ENCODE data around the gene SLC29A1. TPM values are rescaled to one million over a fixed set of nuclear protein-coding genes. Genes with fewer than 3 reads are reported as not detected.

SLC29A1 gene
- total RNA-seq, 4 donors from 2014 or later: 39.7 to 83.3 (median 55.8) TPM

DNA sequence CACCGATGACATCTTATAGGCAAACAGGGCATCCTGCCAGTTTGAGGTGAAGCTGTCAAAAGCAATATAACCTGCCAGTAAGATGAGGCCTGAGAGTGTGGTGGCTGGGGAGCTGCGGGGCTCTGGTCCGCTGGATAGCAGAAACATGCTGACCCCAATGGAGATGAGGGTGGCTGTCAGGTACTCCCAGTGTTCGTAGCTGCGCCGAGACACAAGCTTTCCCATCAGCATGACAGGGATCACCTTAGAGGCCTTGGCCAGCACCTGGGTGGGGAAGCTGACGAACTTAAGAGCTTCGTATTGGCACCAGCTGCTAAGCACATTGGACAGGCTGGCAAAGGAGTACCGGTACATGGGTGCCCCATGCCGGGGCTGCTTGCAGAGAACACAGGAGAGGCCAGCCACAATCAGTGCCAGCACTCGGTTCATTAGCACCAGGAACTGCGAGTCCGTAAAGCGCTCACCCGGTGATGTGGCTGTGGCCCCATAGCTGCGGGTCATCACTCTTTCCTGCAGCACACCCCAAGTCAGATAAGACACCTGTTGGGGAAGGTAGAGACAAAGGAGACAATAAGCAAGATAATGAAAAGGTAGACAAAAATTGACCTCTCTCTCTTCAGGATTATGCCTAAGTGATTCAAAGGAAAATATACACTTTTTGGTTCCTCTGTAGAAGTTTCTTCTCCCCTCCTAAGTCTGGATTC is 31.9 kb downstream of the SLC29A1 start:
- H3K4me3 ChIP-seq (replicated peaks in 1 of 3): no peak overlapping the region
- peaks cover 5 to 14% of the 10 kb centered on the region in 2 donors for H3K4me1 ChIP-seq
- H3K36me3 ChIP-seq: peaks cover 48 to 56% of the 10 kb centered on the region in 2 donors
- H3K27me3 ChIP-seq: no peaks in the 10 kb centered on the region
- TF ChIP-seq, protein P1, sequence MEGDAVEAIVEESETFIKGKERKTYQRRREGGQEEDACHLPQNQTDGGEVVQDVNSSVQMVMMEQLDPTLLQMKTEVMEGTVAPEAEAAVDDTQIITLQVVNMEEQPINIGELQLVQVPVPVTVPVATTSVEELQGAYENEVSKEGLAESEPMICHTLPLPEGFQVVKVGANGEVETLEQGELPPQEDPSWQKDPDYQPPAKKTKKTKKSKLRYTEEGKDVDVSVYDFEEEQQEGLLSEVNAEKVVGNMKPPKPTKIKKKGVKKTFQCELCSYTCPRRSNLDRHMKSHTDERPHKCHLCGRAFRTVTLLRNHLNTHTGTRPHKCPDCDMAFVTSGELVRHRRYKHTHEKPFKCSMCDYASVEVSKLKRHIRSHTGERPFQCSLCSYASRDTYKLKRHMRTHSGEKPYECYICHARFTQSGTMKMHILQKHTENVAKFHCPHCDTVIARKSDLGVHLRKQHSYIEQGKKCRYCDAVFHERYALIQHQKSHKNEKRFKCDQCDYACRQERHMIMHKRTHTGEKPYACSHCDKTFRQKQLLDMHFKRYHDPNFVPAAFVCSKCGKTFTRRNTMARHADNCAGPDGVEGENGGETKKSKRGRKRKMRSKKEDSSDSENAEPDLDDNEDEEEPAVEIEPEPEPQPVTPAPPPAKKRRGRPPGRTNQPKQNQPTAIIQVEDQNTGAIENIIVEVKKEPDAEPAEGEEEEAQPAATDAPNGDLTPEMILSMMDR (IDR thresholded peaks at IDR 0.05): no peak
- TF ChIP-seq POLR2A (IDR thresholded peaks at IDR 0.05): no peak
- intact Hi-C loops (cut with DNase I): loop anchor here (5.0 kb wide), 1 partner anchor 83 kb away; no protein-coding TSS in a partner anchor
- DNase-seq: no peak
- H3K27ac ChIP-seq: no peak overlapping the region
- WGBS, 2 donors: 78 to 80% methylated on average over 11 to 13 of the region's 16 CpGs
- no peaks in the 10 kb centered on the region for H3K9me3 ChIP-seq

DNA sequence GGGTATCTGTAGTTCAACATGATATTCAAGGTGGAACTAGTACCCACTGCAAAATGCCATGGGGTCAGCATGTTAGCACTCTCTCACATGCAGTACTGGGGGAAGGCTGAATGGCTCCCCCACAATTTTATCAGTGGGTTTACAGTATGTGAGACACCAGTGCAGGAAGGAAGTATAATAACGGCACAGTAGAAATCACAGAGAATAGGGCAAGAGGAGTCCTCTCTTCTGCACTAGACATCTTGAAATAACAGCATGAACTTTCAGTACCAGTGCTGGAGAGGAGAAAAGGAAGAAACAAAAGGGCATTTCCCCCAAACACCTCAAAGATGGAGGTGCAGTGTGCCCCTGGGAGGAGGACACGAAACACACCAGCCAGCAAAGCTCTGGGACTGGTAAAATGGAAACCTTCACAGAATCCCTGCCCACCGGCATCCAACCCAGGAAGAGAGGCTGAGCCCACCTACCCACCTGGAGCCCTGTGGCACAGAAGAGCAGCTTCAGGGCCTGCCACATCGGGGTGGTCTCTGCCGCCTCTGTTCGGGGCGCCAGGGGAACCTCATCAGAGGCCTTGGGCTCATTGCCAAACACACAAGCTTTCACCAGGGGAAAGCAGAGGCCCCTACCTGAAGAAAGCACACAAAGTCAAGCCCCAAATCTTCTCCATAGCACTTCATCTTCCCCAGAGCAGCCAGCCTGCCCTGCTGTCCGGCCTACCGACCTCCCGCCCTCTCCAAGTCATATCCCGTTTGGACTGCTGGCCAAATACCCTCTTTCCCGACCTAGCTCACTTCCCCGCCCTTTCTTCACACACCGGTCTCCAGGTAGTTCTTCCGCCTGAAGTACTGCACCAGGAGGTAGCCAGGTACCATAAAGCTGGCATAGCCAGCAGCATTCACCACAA is 32.7 kb downstream of the SLC29A1 start:
- Histone ChIP-seq H3K4me1 (peaks cover 5 to 14% of the 10 kb centered on the region in 2 donors), H3K27ac (peak overlapping the region in 2 of 3 donors; percentile 94 to 97), H3K27me3 (no peaks in the 10 kb centered on the region), H3K36me3 (peaks cover 40 to 47% of the 10 kb centered on the region in 2 donors), H3K9me3 (no peaks in the 10 kb centered on the region), H3K4me3 (replicated peaks in 1 of 3) (peak overlapping the region; percentile 43 to 95 (median 92))
- 26 to 39% methylated on average over 12 to 15 of the region's 15 CpGs for WGBS, 2 donors
- TF ChIP-seq, protein P1 (IDR thresholded peaks at IDR 0.05): no peak
- no peak for TF ChIP-seq POLR2A (IDR thresholded peaks at IDR 0.05)
- DNase-seq: peak; percentile 13 to 27
- intact Hi-C loops (cut with DNase I): loop anchor here (5.0 kb wide), 1 partner anchor 84 kb away; no protein-coding TSS in a partner anchor

DNA sequence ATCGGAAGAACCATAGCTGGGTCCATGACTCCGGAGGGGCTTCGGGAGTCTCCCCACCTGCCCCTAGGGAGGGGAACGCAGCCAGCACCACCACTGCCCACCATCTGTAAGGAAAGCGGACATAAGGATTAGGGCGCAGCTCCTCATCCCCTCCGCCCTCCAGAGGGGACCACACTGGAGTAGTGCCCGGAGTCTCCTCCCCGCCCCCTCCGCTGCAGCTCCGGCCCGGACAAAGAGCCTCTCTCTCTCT is 33.3 kb downstream of the SLC29A1 start:
- Histone ChIP-seq H3K9me3 (no peaks in the 10 kb centered on the region), H3K4me1 (peaks cover 5 to 14% of the 10 kb centered on the region in 2 donors), H3K27me3 (no peaks in the 10 kb centered on the region), H3K4me3 (replicated peaks in 1 of 3) (peak overlapping the region; percentile 43 to 95 (median 92)), H3K27ac (peak overlapping the region in 2 of 3 donors; percentile 94 to 97), H3K36me3 (peaks cover 34 to 41% of the 10 kb centered on the region in 2 donors)
- DNase-seq: no peak
- intact Hi-C loops (cut with DNase I): loop anchor here (5.0 kb wide), 1 partner anchor 84 kb away; no protein-coding TSS in a partner anchor
- no peak for TF ChIP-seq POLR2A (IDR thresholded peaks at IDR 0.05)
- TF ChIP-seq, protein P1 (IDR thresholded peaks at IDR 0.05): no peak
- 1 to 4% methylated on average over 10 to 12 of the region's 12 CpGs for WGBS, 2 donors

DNA sequence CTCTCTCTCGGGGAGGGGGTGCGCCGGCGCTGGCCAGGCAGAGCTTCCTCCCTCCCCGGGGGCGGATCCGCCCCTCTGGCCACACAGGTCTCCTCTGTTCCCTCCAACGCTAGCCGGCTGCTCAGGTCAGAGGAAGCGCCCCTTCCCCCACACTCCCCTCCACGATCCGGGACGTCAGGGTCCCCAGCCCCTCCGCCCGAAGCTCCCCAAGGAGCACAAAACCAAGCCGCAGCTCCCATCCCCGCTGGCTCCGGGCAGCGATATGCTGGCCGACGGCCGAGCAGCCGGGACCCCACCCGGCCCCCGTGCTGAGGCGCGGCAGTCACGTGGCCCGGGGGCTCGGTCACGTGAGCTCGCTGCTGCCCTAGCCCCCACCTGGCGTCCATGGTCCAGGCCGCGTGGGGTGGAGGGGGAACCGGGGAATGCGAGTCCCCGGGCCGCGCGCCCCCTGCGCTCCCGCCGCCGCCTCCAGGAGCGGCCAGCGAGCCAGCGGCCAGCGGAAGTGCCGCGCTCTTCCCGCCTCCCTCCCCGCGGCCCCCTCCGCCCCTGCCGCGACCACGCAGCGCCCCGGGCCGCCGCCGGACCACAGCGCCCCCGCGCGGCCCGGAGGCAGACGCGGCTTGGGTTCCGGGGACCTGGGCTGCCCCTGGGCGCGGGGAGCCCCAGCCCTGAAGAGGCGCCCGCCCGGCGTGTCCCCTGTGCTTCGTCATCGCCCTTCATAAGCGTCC is 33.8 kb downstream of the SLC29A1 start, which contains the start of gene SLC35B2:
Gene SLC35B2, minus strand, starts transcription at position 504 of the 728 bp plus-strand sequence. Its CDS starts 118 bp downstream, at position 386.
- peak; percentile 70 to 81 for DNase-seq
- H3K27me3 ChIP-seq: no peaks in the 10 kb centered on the region
- peaks cover 5 to 15% of the 10 kb centered on the region in 2 donors for H3K4me1 ChIP-seq
- peaks cover 29 to 36% of the 10 kb centered on the region in 2 donors for H3K36me3 ChIP-seq
- WGBS, 2 donors: 0 to 6% methylated on average over 3 to 9 of the region's 80 CpGs
- H3K9me3 ChIP-seq: no peaks in the 10 kb centered on the region
- peak in 1 of 2 donors; percentile 66 for TF ChIP-seq POLR2A (IDR thresholded peaks at IDR 0.05)
- TF ChIP-seq, protein P1 (IDR thresholded peaks at IDR 0.05): peak in 4 of 6 experiments; percentile 56 to 98 (median 83)
- H3K27ac ChIP-seq: peak within 1 kb of the TSS; percentile 81 to 97 (median 94)
- H3K4me3 ChIP-seq (replicated peaks in 1 of 3): peak within 1 kb of the TSS; percentile 43 to 95 (median 92)
- intact Hi-C loops (cut with DNase I): loop anchor here (5.0 kb wide), 1 partner anchor 85 kb away; no protein-coding TSS in a partner anchor
